KG1 (cell line): ENCODE results near the gene GPATCH4.
"Not testable (repeated sequence)": the region's sequence is repeated elsewhere in the genome, so short reads cannot be mapped to it uniquely, and the experiment has no call there.

Experiments used
- DNase-seq: peaks from one replicate; lab custom pipeline; 2025; lab: John Stamatoyannopoulos, UW

The GPATCH4 gene

GRCh38 chr1:156601122-156601830 lies at the start of gene GPATCH4:
TSS of gene GPATCH4 (minus strand) at chr1:156601479.
- DNase-seq: peak; percentile 78

GRCh38 chr1:156648951-156649350 lies 47.7 kb upstream of the GPATCH4 start:
- DNase-seq: no peak

- no peak for DNase-seq
Measured at GRCh38 chr1:156648496-156648895, 47.2 kb upstream of the GPATCH4 start.

- no peak for DNase-seq
Measured at GRCh38 chr1:156647351-156647750, 46.1 kb upstream of the GPATCH4 start.

GRCh38 chr1:156646738-156647211 lies 45.5 kb upstream of the GPATCH4 start:
- DNase-seq: no peak

- no peak for DNase-seq
Measured at GRCh38 chr1:156645666-156646065, 44.4 kb upstream of the GPATCH4 start.

GRCh38 chr1:156645056-156645455 lies 43.8 kb upstream of the GPATCH4 start:
- no peak for DNase-seq

GRCh38 chr1:156644640-156645039 lies 43.4 kb upstream of the GPATCH4 start:
- no peak for DNase-seq

- no peak for DNase-seq
Measured at GRCh38 chr1:156644146-156644545, 42.9 kb upstream of the GPATCH4 start.

- DNase-seq: peak; percentile 94
Measured at GRCh38 chr1:156643778-156644092, 42.5 kb upstream of the GPATCH4 start.

GRCh38 chr1:156643049-156643777 lies 41.9 kb upstream of the GPATCH4 start:
- no peak for DNase-seq

- DNase-seq: no peak
Measured at GRCh38 chr1:156642265-156643048, 41.2 kb upstream of the GPATCH4 start.

GRCh38 chr1:156641761-156642264 lies 40.5 kb upstream of the GPATCH4 start, which contains the start of gene BCAN:
TSS of gene BCAN (plus strand) at chr1:156642117. CDS start at chr1:156646055, 3,938 bp downstream.
- no peak for DNase-seq

GRCh38 chr1:156640842-156641706 lies 39.8 kb upstream of the GPATCH4 start:
- no peak for DNase-seq

- no peak for DNase-seq
Measured at GRCh38 chr1:156639601-156640101, 38.4 kb upstream of the GPATCH4 start.

GRCh38 chr1:156638189-156638985 lies 37.1 kb upstream of the GPATCH4 start:
- DNase-seq: no peak

GRCh38 chr1:156632355-156632754 lies 31.1 kb upstream of the GPATCH4 start:
- DNase-seq: no peak

GRCh38 chr1:156631152-156631551 lies 29.9 kb upstream of the GPATCH4 start:
- not testable (repeated sequence) for DNase-seq

- no peak for DNase-seq
Measured at GRCh38 chr1:156629823-156630449, 28.7 kb upstream of the GPATCH4 start.
